Testis (tissue), 3 donors: Measurements from ENCODE around the gene ATP7A. TPM values are rescaled to one million over a fixed set of nuclear protein-coding genes. Genes with fewer than 3 reads are reported as not detected.

ENCODE experiments used
- DNase-seq: peaks from one replicate; pipeline ENCODE4 v3.0.0-alpha.2; 2019
- H3K27ac ChIP-seq, 2 donors: fragments of 200-600 bp; sonication (generic); one replicate each; pipeline ENCODE4 v1.5.1; 2019
- H3K27me3 ChIP-seq: fragments of 200-600 bp; sonication (generic); one replicate; pipeline ENCODE4 v1.5.1; 2019
- H3K36me3 ChIP-seq: fragments of 200-600 bp; sonication (generic); one replicate; pipeline ENCODE4 v1.5.1; 2017; ENCODE audit warnings: low read depth; ENCODE audit errors: missing control alignments
- H3K4me1 ChIP-seq: fragments of 200-600 bp; sonication (generic); one replicate; pipeline ENCODE4 v1.5.1; 2019
- H3K4me3 ChIP-seq, 2 donors: fragments of 200-600 bp; sonication (generic); one replicate each; pipeline ENCODE4 v1.5.1; 2017 to 2019
- H3K9me3 ChIP-seq: fragments of 200-600 bp; sonication (generic); one replicate; pipeline ENCODE4 v1.5.1; 2017
- CTCF ChIP-seq, 3 experiments: fragments of 450-650 bp in 2 of 3; fragments of 200-600 bp in 1 of 3; sonication (generic) in 1 of 3; IDR thresholded peaks; one replicate each; pipeline ENCODE4 v1.5.1; 2016 to 2019; ENCODE audit warnings: antibody characterized with exemption in 3 of 3, mild to moderate bottlenecking in 2 of 3, moderate library complexity in 1 of 3
- POLR2A ChIP-seq: fragments of 450-650 bp; IDR thresholded peaks from one replicate; pipeline ENCODE4 v1.6.1; 2017; ENCODE audit warnings: antibody characterized with exemption, mild to moderate bottlenecking, moderate library complexity
- WGBS, 2 donors: methylation state at CpG; one replicate each; pipeline ENCODE4 v1.1.5; 2018; 5-methylcytosine and 5-hydroxymethylcytosine counted together
- intact Hi-C: fragments of 100-400 bp; cut with DNase I; formaldehyde crosslinking; loops from one replicate; pipeline ENCODE4 v1.15.1; 2023; ENCODE audit warnings: low total_unique reads
- polyA plus RNA-seq: library from polyadenylated mRNA; stranded (reverse); fragments of 350-450 nt; fragmentation: Illumina TruSeq; extraction: RNeasy Lipid Tissue Mini Kit (QIAGEN cat#74804); gene quantifications from one replicate; pipeline ENCODE4 v1.2.3, GENCODE V29; 2014; ENCODE audit warnings: low read depth, low replicate concordance; ENCODE audit not compliant: insufficient read depth
- total RNA-seq, 2 donors: library from RNA; depleted of rRNA; stranded (reverse); fragments of >200 nt; gene quantifications; one replicate each; pipeline ENCODE4 v1.2.3, GENCODE V29; 2016

ATP7A gene
- total and polyA plus RNA-seq, 3 donors from 2014 or later = 2.9 to 8.9 (median 8.1) TPM

GRCh38 chrX:77975755-77976154 is 65.3 kb downstream of the ATP7A start:
- TF ChIP-seq POLR2A (no peak), CTCF (IDR thresholded peaks at IDR 0.05) (no peak)
- 83 to 100% methylated on average over 2 of the region's 2 CpGs for WGBS, 2 donors
- no peaks in the 10 kb centered on the region for H3K4me1 ChIP-seq
- H3K36me3 ChIP-seq = no peaks in the 10 kb centered on the region
- no peaks in the 10 kb centered on the region for H3K27me3 ChIP-seq
- H3K9me3 ChIP-seq = no peaks in the 10 kb centered on the region
- no peak for DNase-seq
- no peak overlapping the region for H3K4me3 ChIP-seq
- no peak overlapping the region for H3K27ac ChIP-seq
- intact Hi-C loops = no loop called here

DNA sequence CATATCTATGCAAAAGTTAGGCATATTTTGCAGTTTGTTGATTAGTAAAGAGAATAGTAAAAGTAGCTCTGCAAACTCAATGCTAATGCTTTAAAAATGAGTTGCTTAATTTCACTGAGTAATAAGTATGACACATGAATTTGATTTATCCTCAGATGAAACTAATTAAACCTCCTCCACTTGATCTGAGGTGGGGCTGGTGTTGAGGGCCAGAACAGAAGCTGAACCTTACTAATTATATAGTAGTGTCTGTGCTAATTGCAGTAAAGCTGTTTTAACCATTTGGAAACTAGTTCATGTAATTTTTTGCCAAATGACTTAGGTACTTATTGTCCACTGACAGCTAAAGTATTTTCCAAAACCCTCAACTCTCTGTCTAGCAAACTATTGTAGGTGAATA is 66.6 kb downstream of the ATP7A start:
- Histone ChIP-seq H3K4me3 (no peak overlapping the region), H3K27me3 (no peaks in the 10 kb centered on the region), H3K9me3 (no peaks in the 10 kb centered on the region), H3K36me3 (no peaks in the 10 kb centered on the region), H3K27ac (no peak overlapping the region), H3K4me1 (no peaks in the 10 kb centered on the region)
- DNase-seq = no peak
- intact Hi-C loops = no loop called here
- TF ChIP-seq CTCF (IDR thresholded peaks at IDR 0.05) (no peak), POLR2A (no peak)

- H3K27me3 ChIP-seq = no peaks in the 10 kb centered on the region
- no peak overlapping the region for H3K4me3 ChIP-seq
- WGBS, 2 donors = 86 to 89% methylated on average over 1 of the region's 1 CpG
- DNase-seq = no peak
- H3K9me3 ChIP-seq = no peaks in the 10 kb centered on the region
- no peak for TF ChIP-seq POLR2A
- no peak for TF ChIP-seq CTCF (IDR thresholded peaks at IDR 0.05)
- no peaks in the 10 kb centered on the region for H3K36me3 ChIP-seq
- H3K4me1 ChIP-seq = no peaks in the 10 kb centered on the region
- intact Hi-C loops = no loop called here
- H3K27ac ChIP-seq = no peak overlapping the region
These were observed 67.0 kb downstream of the ATP7A start for GRCh38 chrX:77977518-77977917.

DNA sequence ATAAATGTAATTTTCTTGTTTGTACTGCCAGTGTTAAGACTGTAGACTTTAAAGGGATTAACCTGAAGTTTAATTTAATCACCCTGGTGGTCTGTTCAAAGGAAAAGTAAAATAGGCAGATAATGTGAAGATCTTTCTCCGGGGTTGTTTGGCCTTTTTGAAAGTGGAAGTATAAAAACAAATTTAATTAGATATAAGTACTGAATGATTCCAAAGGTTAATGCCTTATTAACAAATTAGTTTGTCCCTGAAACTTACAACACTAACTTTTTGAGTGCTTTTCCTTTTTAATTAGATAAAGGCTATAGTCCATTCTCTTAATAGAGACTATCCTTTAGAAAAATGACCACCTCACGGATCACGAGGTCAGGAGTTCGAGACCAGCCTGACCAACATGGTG is 69.4 kb downstream of the ATP7A start:
- no peak overlapping the region for H3K4me3 ChIP-seq
- intact Hi-C loops = no loop called here
- H3K27me3 ChIP-seq = no peaks in the 10 kb centered on the region
- no peak for DNase-seq
- no peaks in the 10 kb centered on the region for H3K36me3 ChIP-seq
- H3K9me3 ChIP-seq = no peaks in the 10 kb centered on the region
- no peak overlapping the region for H3K27ac ChIP-seq
- no peaks in the 10 kb centered on the region for H3K4me1 ChIP-seq
- TF ChIP-seq POLR2A (no peak), CTCF (IDR thresholded peaks at IDR 0.05) (no peak)
- 88 to 91% methylated on average over 4 of the region's 4 CpGs for WGBS, 2 donors

DNA sequence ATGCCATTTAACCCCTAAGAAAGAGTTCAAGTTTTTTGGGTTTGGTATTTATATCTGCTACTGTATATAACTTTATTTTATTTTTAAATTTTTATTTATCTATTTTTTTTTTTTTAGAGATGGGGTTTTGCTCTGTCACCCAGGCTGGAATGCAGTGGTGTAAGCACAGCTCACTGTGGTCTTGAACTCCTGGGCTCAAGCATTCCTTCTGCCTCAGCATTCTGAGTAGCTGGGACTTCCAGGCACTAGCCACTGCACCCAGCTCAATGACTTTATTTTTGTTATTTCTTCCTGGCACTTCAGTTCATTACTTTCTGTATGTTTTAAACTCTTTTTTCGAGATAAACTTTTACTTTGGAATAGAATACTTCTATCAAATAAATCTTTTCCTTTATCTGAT is 101.4 kb downstream of the ATP7A start:
- WGBS, 2 donors = 92 to 95% methylated on average over 1 of the region's 1 CpG
- no peak overlapping the region for H3K4me3 ChIP-seq
- no peaks in the 10 kb centered on the region for H3K36me3 ChIP-seq
- DNase-seq = no peak
- TF ChIP-seq POLR2A = no peak
- no peak for TF ChIP-seq CTCF (IDR thresholded peaks at IDR 0.05)
- intact Hi-C loops = no loop called here
- no peaks in the 10 kb centered on the region for H3K27me3 ChIP-seq
- H3K4me1 ChIP-seq = no peaks in the 10 kb centered on the region
- no peak overlapping the region for H3K27ac ChIP-seq
- H3K9me3 ChIP-seq = no peaks in the 10 kb centered on the region
